HG03045 (cell line): ENCODE data around the gene GPR62.
"Not testable (repeated sequence)": the region's sequence is repeated elsewhere in the genome, so short reads cannot be mapped to it uniquely, and the experiment has no call there.

Experiments used
- ATAC-seq: cut with Tn5 transposase; IDR thresholded peaks from one replicate; pipeline ENCODE4 v1.9.1; 2021; ENCODE audit warnings: mild to moderate bottlenecking, moderate library complexity; ENCODE audit not compliant: unreplicated experiment

The GPR62 gene

GRCh38 chr3:51955175-51955892 lies at the start of gene GPR62:
Gene GPR62, plus strand, starts transcription at chr3:51955381. Its CDS starts 272 bp downstream, at chr3:51955653.
- no peak for ATAC-seq

- no peak for ATAC-seq
These were observed 47.2 kb upstream of the GPR62 start for GRCh38 chr3:51908026-51908425.

- ATAC-seq, result no peak
These were observed 38.8 kb upstream of the GPR62 start for GRCh38 chr3:51916418-51916817.

GRCh38 chr3:51921081-51921578 lies 34.1 kb upstream of the GPR62 start:
- ATAC-seq, result no peak

GRCh38 chr3:51927061-51927977 lies 27.9 kb upstream of the GPR62 start:
- no peak for ATAC-seq

- no peak for ATAC-seq
These were observed 26.7 kb upstream of the GPR62 start for GRCh38 chr3:51928438-51928837.

GRCh38 chr3:51928981-51929380 lies 26.2 kb upstream of the GPR62 start:
- ATAC-seq, result not testable (repeated sequence)

- no peak for ATAC-seq
These were observed 25.7 kb upstream of the GPR62 start for GRCh38 chr3:51929420-51930003.

GRCh38 chr3:51930439-51930838 lies 24.7 kb upstream of the GPR62 start:
- ATAC-seq, result no peak

- ATAC-seq, result no peak
These were observed 23.4 kb upstream of the GPR62 start for GRCh38 chr3:51931756-51932155.

GRCh38 chr3:51932471-51933370 lies 22.5 kb upstream of the GPR62 start:
- ATAC-seq, result no peak

- no peak for ATAC-seq
These were observed 21.6 kb upstream of the GPR62 start for GRCh38 chr3:51933471-51934138.

GRCh38 chr3:51934139-51934850 lies 20.9 kb upstream of the GPR62 start:
- ATAC-seq, result no peak

GRCh38 chr3:51934991-51935885 lies 19.9 kb upstream of the GPR62 start:
- ATAC-seq, result no peak

GRCh38 chr3:51935886-51936755 lies 19.1 kb upstream of the GPR62 start:
- ATAC-seq, result no peak

GRCh38 chr3:51937014-51937413 lies 18.2 kb upstream of the GPR62 start:
- ATAC-seq, result no peak
